Measurements from ENCODE around the gene DCUN1D3. TPM values are rescaled to one million over a fixed set of nuclear protein-coding genes. Genes with fewer than 3 reads are reported as not detected.
A peak's percentile ranks its signal among the peaks of the same experiment; 100 is the strongest.

DCUN1D3 gene
- total RNA-seq, 1 experiment from 2014 or later, result 16.1 TPM

DNA sequence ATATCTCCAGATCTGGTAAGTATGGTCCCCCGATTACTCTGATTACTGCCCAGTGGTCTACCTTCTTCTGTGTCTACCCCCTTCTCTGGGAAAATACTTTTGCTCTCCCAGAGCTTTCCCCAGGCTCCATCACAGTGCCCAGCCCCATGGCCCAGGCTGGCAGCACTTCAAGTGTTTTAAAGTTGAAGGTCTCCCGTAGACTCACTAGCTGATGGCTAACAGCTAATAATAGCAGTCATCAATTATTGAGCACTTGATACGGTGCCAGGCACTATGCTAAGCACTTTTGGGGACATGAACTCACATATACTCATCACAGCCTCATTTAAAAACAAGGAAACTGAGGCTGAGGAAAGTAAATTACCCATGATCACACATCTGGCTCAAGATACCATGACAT, 33.4 kb downstream of the DCUN1D3 start:
- Histone ChIP-seq H4K20me1 (ENCODE audit: control insufficient read depth, insufficient read depth, insufficient read length) (no peaks in the 10 kb centered on the region), H4K8ac (replicated peaks; ENCODE audit: insufficient read length, low read depth, low read length) (no peak overlapping the region), H3K27me3 (ENCODE audit: insufficient read depth, low read length) (no peaks in the 10 kb centered on the region), H2AK5ac (ENCODE audit: insufficient read length, low read length) (no peak overlapping the region), H3K23me2 (ENCODE audit: insufficient read length, low read depth, low read length, poor library complexity, severe bottlenecking) (no peaks in the 10 kb centered on the region), H2BK20ac (ENCODE audit: low read depth, low read length, poor library complexity, severe bottlenecking) (no peak overlapping the region), H3K79me1 (ENCODE audit: insufficient read depth, low read depth, low read length, poor library complexity, severe bottlenecking) (peaks cover 11% of the 10 kb centered on the region), H3K79me2 (ENCODE audit: insufficient read depth, low read length) (peaks cover 3% of the 10 kb centered on the region; the same call in 1 of the 2 replicates), H3K4ac (ENCODE audit: low read depth, low read length) (no peak overlapping the region), H3K4me2 (ENCODE audit: insufficient read depth, insufficient read length, low read length) (no peak overlapping the region), H3K18ac (ENCODE audit: insufficient read length, low read depth, low read length) (no peak overlapping the region), H2AFZ (ENCODE audit: low read length) (no peak overlapping the region), H2BK120ac (ENCODE audit: low read depth, low read length, poor library complexity, severe bottlenecking) (no peak overlapping the region), H4K5ac (ENCODE audit: insufficient read length, low read depth, low read length) (no peak overlapping the region), H2BK5ac (ENCODE audit: insufficient read length, low read length) (no peak overlapping the region), H3K4me1 (ENCODE audit: insufficient read depth, low read length) (peaks cover 3% of the 10 kb centered on the region; the same call in 1 of the 2 replicates), H3K14ac (ENCODE audit: insufficient read depth, low read length) (no peak overlapping the region), H4K91ac (ENCODE audit: insufficient read length, low read depth, low read length) (no peak overlapping the region), H3K9me3 (ENCODE audit: control insufficient read depth, low read depth, low read length) (no peaks in the 10 kb centered on the region), H3K23ac (ENCODE audit: insufficient read length, low read depth, low read length) (no peak overlapping the region), H3T11ph (ENCODE audit: low read length) (no peak overlapping the region), H2BK12ac (ENCODE audit: insufficient read length, low read depth, low read length) (no peak overlapping the region), H3K56ac (ENCODE audit: insufficient read length, low read depth, low read length) (no peak overlapping the region), H3K27ac (ENCODE audit: insufficient read length, low read depth, low read length) (no peak overlapping the region), H2BK15ac (ENCODE audit: low read depth, low read length) (no peak overlapping the region), H3K9ac (ENCODE audit: extremely low read depth, insufficient read length, low read length) (no peak overlapping the region)
- H3K9me3 Mint-ChIP-seq, result no peaks in the 10 kb centered on the region
- H3K4me1 Mint-ChIP-seq, result peaks cover 28 to 31% of the 10 kb centered on the region in 2 experiments
- H3K36me3 Mint-ChIP-seq (ENCODE audit: insufficient read depth in 1 of 3, low read depth in 3 of 3), result peaks cover 6 to 13% (median 12%) of the 10 kb centered on the region in 3 experiments
- no peak overlapping the region for H3K4me3 Mint-ChIP-seq
- H3K27ac Mint-ChIP-seq, result peak overlapping the region in 2 of 3 experiments; percentile 74 to 85; a peak in 3 of 7 replicates
- TF ChIP-seq, protein P1, sequence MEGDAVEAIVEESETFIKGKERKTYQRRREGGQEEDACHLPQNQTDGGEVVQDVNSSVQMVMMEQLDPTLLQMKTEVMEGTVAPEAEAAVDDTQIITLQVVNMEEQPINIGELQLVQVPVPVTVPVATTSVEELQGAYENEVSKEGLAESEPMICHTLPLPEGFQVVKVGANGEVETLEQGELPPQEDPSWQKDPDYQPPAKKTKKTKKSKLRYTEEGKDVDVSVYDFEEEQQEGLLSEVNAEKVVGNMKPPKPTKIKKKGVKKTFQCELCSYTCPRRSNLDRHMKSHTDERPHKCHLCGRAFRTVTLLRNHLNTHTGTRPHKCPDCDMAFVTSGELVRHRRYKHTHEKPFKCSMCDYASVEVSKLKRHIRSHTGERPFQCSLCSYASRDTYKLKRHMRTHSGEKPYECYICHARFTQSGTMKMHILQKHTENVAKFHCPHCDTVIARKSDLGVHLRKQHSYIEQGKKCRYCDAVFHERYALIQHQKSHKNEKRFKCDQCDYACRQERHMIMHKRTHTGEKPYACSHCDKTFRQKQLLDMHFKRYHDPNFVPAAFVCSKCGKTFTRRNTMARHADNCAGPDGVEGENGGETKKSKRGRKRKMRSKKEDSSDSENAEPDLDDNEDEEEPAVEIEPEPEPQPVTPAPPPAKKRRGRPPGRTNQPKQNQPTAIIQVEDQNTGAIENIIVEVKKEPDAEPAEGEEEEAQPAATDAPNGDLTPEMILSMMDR (conservative IDR thresholded peaks at IDR 0.05), result no peak
- no peaks in the 10 kb centered on the region for H3K27me3 Mint-ChIP-seq (ENCODE audit: low read depth)
- WGBS (ENCODE audit: extremely low coverage, insufficient read length, low lambda C conversion rate), result no CpG with 5 or more reads among the region's 3 CpGs
- no peak for DNase-seq
